ENCODE data around the gene BUD31.

Gene BUD31

GRCh38 chr7:99451936-99452335 is 43.2 kb downstream of the BUD31 start:
- no peaks in the 10 kb centered on the region for H3K4me1 ChIP-seq (ENCODE audit: control insufficient read depth in 1 of 2, insufficient read depth in 2 of 2, low read length in 2 of 2)
- no peak overlapping the region for H3K27ac ChIP-seq (ENCODE audit: low read depth, low read length)
- peaks cover 33 to 94% of the 10 kb centered on the region in 2 donors for H3K36me3 ChIP-seq (ENCODE audit: control insufficient read depth in 1 of 2, insufficient read depth in 2 of 2, low read length in 2 of 2)
- H3K9me3 ChIP-seq (ENCODE audit: control insufficient read depth in 1 of 2, low read length in 2 of 2): no peaks in the 10 kb centered on the region
- no peak overlapping the region for H3K9ac ChIP-seq (ENCODE audit: low read depth in 1 of 2, low read length in 2 of 2)
- no peak overlapping the region for H3K4me3 ChIP-seq (ENCODE audit: low read depth in 1 of 2, low read length in 2 of 2)
- no peaks in the 10 kb centered on the region for H3K27me3 ChIP-seq (ENCODE audit: control insufficient read depth in 1 of 2, insufficient read depth in 2 of 2, low read length in 2 of 2)

- no peak overlapping the region for H3K27ac ChIP-seq (ENCODE audit: low read depth, low read length)
- peaks cover 33 to 98% of the 10 kb centered on the region in 2 donors for H3K36me3 ChIP-seq (ENCODE audit: control insufficient read depth in 1 of 2, insufficient read depth in 2 of 2, low read length in 2 of 2)
- no peak overlapping the region for H3K9ac ChIP-seq (ENCODE audit: low read depth in 1 of 2, low read length in 2 of 2)
- no peaks in the 10 kb centered on the region for H3K9me3 ChIP-seq (ENCODE audit: control insufficient read depth in 1 of 2, low read length in 2 of 2)
- no peaks in the 10 kb centered on the region for H3K4me1 ChIP-seq (ENCODE audit: control insufficient read depth in 1 of 2, insufficient read depth in 2 of 2, low read length in 2 of 2)
- H3K4me3 ChIP-seq (ENCODE audit: low read depth in 1 of 2, low read length in 2 of 2): no peak overlapping the region
- no peaks in the 10 kb centered on the region for H3K27me3 ChIP-seq (ENCODE audit: control insufficient read depth in 1 of 2, insufficient read depth in 2 of 2, low read length in 2 of 2)
These were observed 43.8 kb downstream of the BUD31 start for GRCh38 chr7:99452541-99452940.

- H3K4me3 ChIP-seq (ENCODE audit: low read depth in 1 of 2, low read length in 2 of 2): no peak overlapping the region
- no peaks in the 10 kb centered on the region for H3K4me1 ChIP-seq (ENCODE audit: control insufficient read depth in 1 of 2, insufficient read depth in 2 of 2, low read length in 2 of 2)
- no peak overlapping the region for H3K27ac ChIP-seq (ENCODE audit: low read depth, low read length)
- peaks cover 34 to 98% of the 10 kb centered on the region in 2 donors for H3K36me3 ChIP-seq (ENCODE audit: control insufficient read depth in 1 of 2, insufficient read depth in 2 of 2, low read length in 2 of 2)
- H3K27me3 ChIP-seq (ENCODE audit: control insufficient read depth in 1 of 2, insufficient read depth in 2 of 2, low read length in 2 of 2): no peaks in the 10 kb centered on the region
- H3K9me3 ChIP-seq (ENCODE audit: control insufficient read depth in 1 of 2, low read length in 2 of 2): no peaks in the 10 kb centered on the region
- H3K9ac ChIP-seq (ENCODE audit: low read depth in 1 of 2, low read length in 2 of 2): no peak overlapping the region
These were observed 44.3 kb downstream of the BUD31 start for GRCh38 chr7:99453105-99453504.

- Histone ChIP-seq H3K27me3 (ENCODE audit: control insufficient read depth in 1 of 2, insufficient read depth in 2 of 2, low read length in 2 of 2) (no peaks in the 10 kb centered on the region), H3K4me1 (ENCODE audit: control insufficient read depth in 1 of 2, insufficient read depth in 2 of 2, low read length in 2 of 2) (no peaks in the 10 kb centered on the region), H3K9ac (ENCODE audit: low read depth in 1 of 2, low read length in 2 of 2) (no peak overlapping the region), H3K27ac (ENCODE audit: low read depth, low read length) (no peak overlapping the region), H3K4me3 (ENCODE audit: low read depth in 1 of 2, low read length in 2 of 2) (no peak overlapping the region), H3K36me3 (ENCODE audit: control insufficient read depth in 1 of 2, insufficient read depth in 2 of 2, low read length in 2 of 2) (peaks cover 27 to 97% of the 10 kb centered on the region in 2 donors), H3K9me3 (ENCODE audit: control insufficient read depth in 1 of 2, low read length in 2 of 2) (no peaks in the 10 kb centered on the region)
These were observed 47.1 kb downstream of the BUD31 start for GRCh38 chr7:99455874-99456273.

GRCh38 chr7:99456288-99456687 is 47.5 kb downstream of the BUD31 start:
- Histone ChIP-seq H3K4me3 (ENCODE audit: low read depth in 1 of 2, low read length in 2 of 2) (no peak overlapping the region), H3K27me3 (ENCODE audit: control insufficient read depth in 1 of 2, insufficient read depth in 2 of 2, low read length in 2 of 2) (no peaks in the 10 kb centered on the region), H3K9ac (ENCODE audit: low read depth in 1 of 2, low read length in 2 of 2) (no peak overlapping the region), H3K27ac (ENCODE audit: low read depth, low read length) (no peak overlapping the region), H3K36me3 (ENCODE audit: control insufficient read depth in 1 of 2, insufficient read depth in 2 of 2, low read length in 2 of 2) (peaks cover 26 to 97% of the 10 kb centered on the region in 2 donors), H3K9me3 (ENCODE audit: control insufficient read depth in 1 of 2, low read length in 2 of 2) (no peaks in the 10 kb centered on the region), H3K4me1 (ENCODE audit: control insufficient read depth in 1 of 2, insufficient read depth in 2 of 2, low read length in 2 of 2) (no peaks in the 10 kb centered on the region)

- Histone ChIP-seq H3K27ac (ENCODE audit: low read depth, low read length) (no peak overlapping the region), H3K36me3 (ENCODE audit: control insufficient read depth in 1 of 2, insufficient read depth in 2 of 2, low read length in 2 of 2) (peaks cover 21 to 92% of the 10 kb centered on the region in 2 donors), H3K4me3 (ENCODE audit: low read depth in 1 of 2, low read length in 2 of 2) (no peak overlapping the region)
These were observed 48.4 kb downstream of the BUD31 start for GRCh38 chr7:99457050-99457649.

GRCh38 chr7:99457650-99458493 is 49.1 kb downstream of the BUD31 start:
- H3K27ac ChIP-seq (ENCODE audit: low read depth, low read length): no peak overlapping the region
- H3K4me1 ChIP-seq (ENCODE audit: control insufficient read depth in 1 of 2, insufficient read depth in 2 of 2, low read length in 2 of 2): peaks cover 0 to under 1% of the 10 kb centered on the region in 2 donors

More at GRCh38 chr7:99457050-99457649, 48.4 kb downstream of the BUD31 start:
- Histone ChIP-seq H3K9ac (ENCODE audit: low read depth in 1 of 2, low read length in 2 of 2) (no peak overlapping the region), H3K4me1 (ENCODE audit: control insufficient read depth in 1 of 2, insufficient read depth in 2 of 2, low read length in 2 of 2) (no peaks in the 10 kb centered on the region), H3K9me3 (ENCODE audit: control insufficient read depth in 1 of 2, low read length in 2 of 2) (no peaks in the 10 kb centered on the region), H3K27me3 (ENCODE audit: control insufficient read depth in 1 of 2, insufficient read depth in 2 of 2, low read length in 2 of 2) (no peaks in the 10 kb centered on the region)

GRCh38 chr7:99459087-99459486 is 50.3 kb downstream of the BUD31 start:
- Histone ChIP-seq H3K4me1 (ENCODE audit: control insufficient read depth in 1 of 2, insufficient read depth in 2 of 2, low read length in 2 of 2) (peaks cover 3 to 8% of the 10 kb centered on the region in 2 donors), H3K27me3 (ENCODE audit: control insufficient read depth in 1 of 2, insufficient read depth in 2 of 2, low read length in 2 of 2) (no peaks in the 10 kb centered on the region), H3K36me3 (ENCODE audit: control insufficient read depth in 1 of 2, insufficient read depth in 2 of 2, low read length in 2 of 2) (peaks cover 26 to 82% of the 10 kb centered on the region in 2 donors), H3K9ac (ENCODE audit: low read depth in 1 of 2, low read length in 2 of 2) (no peak overlapping the region), H3K4me3 (ENCODE audit: low read depth in 1 of 2, low read length in 2 of 2) (no peak overlapping the region), H3K9me3 (ENCODE audit: control insufficient read depth in 1 of 2, low read length in 2 of 2) (no peaks in the 10 kb centered on the region), H3K27ac (ENCODE audit: low read depth, low read length) (no peak overlapping the region)

More at GRCh38 chr7:99457650-99458493, 49.1 kb downstream of the BUD31 start:
- Histone ChIP-seq H3K9ac (ENCODE audit: low read depth in 1 of 2, low read length in 2 of 2) (no peak overlapping the region), H3K27me3 (ENCODE audit: control insufficient read depth in 1 of 2, insufficient read depth in 2 of 2, low read length in 2 of 2) (no peaks in the 10 kb centered on the region), H3K36me3 (ENCODE audit: control insufficient read depth in 1 of 2, insufficient read depth in 2 of 2, low read length in 2 of 2) (peaks cover 23 to 88% of the 10 kb centered on the region in 2 donors), H3K4me3 (ENCODE audit: low read depth in 1 of 2, low read length in 2 of 2) (no peak overlapping the region), H3K9me3 (ENCODE audit: control insufficient read depth in 1 of 2, low read length in 2 of 2) (no peaks in the 10 kb centered on the region)

- H3K9ac ChIP-seq (ENCODE audit: low read depth in 1 of 2, low read length in 2 of 2): no peak overlapping the region
- no peak overlapping the region for H3K4me3 ChIP-seq (ENCODE audit: low read depth in 1 of 2, low read length in 2 of 2)
- peaks cover 27 to 67% of the 10 kb centered on the region in 2 donors for H3K36me3 ChIP-seq (ENCODE audit: control insufficient read depth in 1 of 2, insufficient read depth in 2 of 2, low read length in 2 of 2)
- no peak overlapping the region for H3K27ac ChIP-seq (ENCODE audit: low read depth, low read length)
- no peaks in the 10 kb centered on the region for H3K9me3 ChIP-seq (ENCODE audit: control insufficient read depth in 1 of 2, low read length in 2 of 2)
- H3K4me1 ChIP-seq (ENCODE audit: control insufficient read depth in 1 of 2, insufficient read depth in 2 of 2, low read length in 2 of 2): peaks cover 9 to 14% of the 10 kb centered on the region in 2 donors
- H3K27me3 ChIP-seq (ENCODE audit: control insufficient read depth in 1 of 2, insufficient read depth in 2 of 2, low read length in 2 of 2): no peaks in the 10 kb centered on the region
These were observed 51.9 kb downstream of the BUD31 start for GRCh38 chr7:99460651-99461050.

GRCh38 chr7:99461221-99461620 is 52.5 kb downstream of the BUD31 start:
- Histone ChIP-seq H3K36me3 (ENCODE audit: control insufficient read depth in 1 of 2, insufficient read depth in 2 of 2, low read length in 2 of 2) (peaks cover 27 to 61% of the 10 kb centered on the region in 2 donors), H3K27ac (ENCODE audit: low read depth, low read length) (no peak overlapping the region), H3K9ac (ENCODE audit: low read depth in 1 of 2, low read length in 2 of 2) (no peak overlapping the region), H3K4me1 (ENCODE audit: control insufficient read depth in 1 of 2, insufficient read depth in 2 of 2, low read length in 2 of 2) (peaks cover 9 to 14% of the 10 kb centered on the region in 2 donors), H3K4me3 (ENCODE audit: low read depth in 1 of 2, low read length in 2 of 2) (no peak overlapping the region), H3K9me3 (ENCODE audit: control insufficient read depth in 1 of 2, low read length in 2 of 2) (no peaks in the 10 kb centered on the region), H3K27me3 (ENCODE audit: control insufficient read depth in 1 of 2, insufficient read depth in 2 of 2, low read length in 2 of 2) (no peaks in the 10 kb centered on the region)

Data from duodenal mucosa (tissue), 2 donors.